CD4-positive, alpha-beta memory T cell (primary cell): ENCODE measurements around the gene MYF5. TPM values are rescaled to one million over a fixed set of nuclear protein-coding genes. Genes with fewer than 3 reads are reported as not detected.

Experiments used
- CTCF ChIA-PET: fragments of 350-600 bp; sonication (Branson Sonifier 250); formaldehyde crosslinking; loops from one replicate; lab custom pipeline; 2021; ENCODE audit warnings: inconsistent platforms; ENCODE audit not compliant: partially characterized antibody; lab: Charles Lee
- POLR2A ChIA-PET: fragments of 350-600 bp; sonication (Branson Sonifier 250); formaldehyde crosslinking; loops from one replicate; lab custom pipeline; 2021; ENCODE audit not compliant: partially characterized antibody; lab: Charles Lee
- DNase-seq, 5 donors: peaks; one replicate each; pipeline versions ENCODE4 v3.0.0 to v3.0.0-alpha.2; 2020 to 2022; ENCODE audit warnings: mixed read lengths in 1 of 5
- H3K27ac ChIP-seq: one replicate; pipeline ENCODE4 v1.7.0; 2013; ENCODE audit warnings: low read depth, low read length
- H3K27me3 ChIP-seq: 2 replicates; pipeline ENCODE4 v1.7.0; 2013; ENCODE audit warnings: mild to moderate bottlenecking, low read length, moderate library complexity; ENCODE audit not compliant: insufficient read depth
- H3K36me3 ChIP-seq: 2 replicates; pipeline ENCODE4 v1.7.0; 2013; ENCODE audit warnings: mild to moderate bottlenecking, low read length, moderate library complexity; ENCODE audit not compliant: insufficient read depth
- H3K4me1 ChIP-seq: 2 replicates; pipeline ENCODE4 v1.7.0; 2013; ENCODE audit warnings: mild to moderate bottlenecking, low read length, moderate library complexity; ENCODE audit not compliant: insufficient read depth
- H3K4me3 ChIP-seq, 2 donors: one replicate each; pipeline ENCODE4 v1.7.0; 2013; ENCODE audit warnings: low read length in 2 of 2, mild to moderate bottlenecking in 1 of 2
- H3K9me3 ChIP-seq, 2 donors: one replicate each; pipeline ENCODE4 v1.7.0; 2013; ENCODE audit warnings: low read length in 2 of 2, control low read depth in 1 of 2; ENCODE audit not compliant: control insufficient read depth in 1 of 2
- H3K27ac Mint-ChIP-seq, 7 donors: one replicate each; pipeline ENCODE4 v1.8.0; 2020 to 2021; ENCODE audit warnings: mixed read lengths in 7 of 7, mild to moderate bottlenecking in 6 of 7, inconsistent platforms in 3 of 7, moderate library complexity in 3 of 7
- H3K27me3 Mint-ChIP-seq, 2 donors: one replicate each; pipeline ENCODE4 v1.8.0; 2020 to 2021; ENCODE audit warnings: mixed read lengths in 2 of 2
- H3K36me3 Mint-ChIP-seq, 2 donors: one replicate each; pipeline ENCODE4 v1.8.0; 2020 to 2021; ENCODE audit warnings: mixed read lengths in 2 of 2, inconsistent platforms in 1 of 2, mild to moderate bottlenecking in 1 of 2
- H3K4me1 Mint-ChIP-seq, 4 donors: one replicate each; pipeline ENCODE4 v1.8.0; 2020 to 2021; ENCODE audit warnings: mixed read lengths in 4 of 4, mild to moderate bottlenecking in 1 of 4
- H3K4me3 Mint-ChIP-seq, 8 donors: one replicate each; pipeline ENCODE4 v1.8.0; 2020 to 2021; ENCODE audit warnings: mixed read lengths in 8 of 8, mild to moderate bottlenecking in 7 of 8, moderate library complexity in 6 of 8, inconsistent platforms in 3 of 8
- H3K9me3 Mint-ChIP-seq, 8 donors: one replicate each; pipeline ENCODE4 v1.8.0; 2020 to 2021; ENCODE audit warnings: mixed read lengths in 8 of 8, mild to moderate bottlenecking in 5 of 8, inconsistent platforms in 3 of 8, moderate library complexity in 1 of 8
- intact Hi-C: fragments of 100-400 bp; cut with micrococcal nuclease; formaldehyde crosslinking; loops from one replicate; pipeline ENCODE4 v1.15.1; 2023
- polyA plus RNA-seq, 2 donors: library from polyadenylated mRNA; unstranded; fragments of 300-500 nt; fragmentation: Illumina TruSeq; gene quantifications; one replicate each; pipeline ENCODE4 v1.2.3, GENCODE V29; 2021
- total RNA-seq, 2 experiments: library from RNA; stranded (reverse); gene quantifications; one replicate each; pipeline ENCODE4 v1.2.3, GENCODE V29; 2021

MYF5 gene
- total and polyA plus RNA-seq, 4 experiments from 2014 or later: not detected

DNA sequence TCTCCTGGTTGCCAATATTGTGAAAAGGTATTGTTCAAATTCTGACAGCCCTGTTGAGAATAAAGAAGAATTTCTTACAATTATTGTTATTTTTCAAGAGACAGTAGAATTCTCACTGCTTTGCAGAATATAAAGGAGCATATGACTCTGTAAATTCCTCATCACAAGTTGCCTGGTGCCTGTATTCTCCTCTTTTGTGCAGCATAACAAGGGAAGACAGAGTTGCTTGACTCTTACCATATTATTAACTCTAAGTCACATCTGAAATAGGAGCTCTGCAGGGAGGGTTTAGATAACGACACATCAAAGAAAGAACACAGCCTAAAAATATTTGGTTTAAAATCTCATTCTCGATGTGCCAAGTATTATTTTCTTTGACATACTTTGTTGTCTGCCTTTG lies 31.1 kb downstream of the MYF5 start:
- Mint-ChIP-seq H3K27me3 (no peaks in the 10 kb centered on the region), H3K36me3 (no peaks in the 10 kb centered on the region), H3K27ac (no peak overlapping the region), H3K4me3 (no peak overlapping the region), H3K9me3 (peaks cover 0 to 5% (median 3%) of the 10 kb centered on the region in 8 donors), H3K4me1 (no peaks in the 10 kb centered on the region)
- Histone ChIP-seq H3K4me1 (no peaks in the 10 kb centered on the region), H3K4me3 (no peak overlapping the region), H3K27ac (no peak overlapping the region), H3K27me3 (no peaks in the 10 kb centered on the region), H3K9me3 (no peaks in the 10 kb centered on the region), H3K36me3 (no peaks in the 10 kb centered on the region)
- CTCF ChIA-PET: no interaction called here
- intact Hi-C loops: no loop called here
- POLR2A ChIA-PET: no interaction called here
- no peak for DNase-seq

GRCh38 chr12:80749456-80749855 lies 32.7 kb downstream of the MYF5 start:
- Histone ChIP-seq H3K4me3 (no peak overlapping the region), H3K27me3 (no peaks in the 10 kb centered on the region), H3K36me3 (no peaks in the 10 kb centered on the region), H3K9me3 (no peaks in the 10 kb centered on the region), H3K27ac (no peak overlapping the region), H3K4me1 (no peaks in the 10 kb centered on the region)
- intact Hi-C loops: no loop called here
- Mint-ChIP-seq H3K27ac (no peak overlapping the region), H3K9me3 (peaks cover 0 to 6% (median 3%) of the 10 kb centered on the region in 8 donors), H3K4me1 (no peaks in the 10 kb centered on the region), H3K27me3 (no peaks in the 10 kb centered on the region), H3K36me3 (no peaks in the 10 kb centered on the region), H3K4me3 (no peak overlapping the region)
- DNase-seq: no peak
- CTCF ChIA-PET: no interaction called here
- POLR2A ChIA-PET: no interaction called here

DNA sequence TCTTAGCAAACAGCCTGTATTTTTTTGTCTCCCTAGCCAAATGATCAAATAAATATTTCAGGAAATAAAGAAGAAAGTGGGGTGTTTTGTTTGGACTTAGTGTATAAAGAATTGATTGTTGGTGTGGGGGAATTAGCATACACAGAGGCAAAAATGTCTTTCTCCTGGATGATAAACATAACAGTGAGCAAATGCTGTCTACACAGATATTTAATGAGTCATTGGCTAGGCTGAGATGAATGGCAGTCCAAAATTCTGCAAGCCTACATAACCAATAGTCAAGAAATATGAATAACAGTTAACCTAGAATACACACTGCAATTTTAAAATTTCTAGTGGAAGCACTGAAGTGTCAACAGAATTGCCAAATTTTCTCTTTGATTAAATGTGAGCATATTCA lies 35.8 kb downstream of the MYF5 start:
- H3K4me1 ChIP-seq: no peaks in the 10 kb centered on the region
- peaks cover 0 to 15% (median 5%) of the 10 kb centered on the region in 8 donors for H3K9me3 Mint-ChIP-seq
- intact Hi-C loops: no loop called here
- H3K27me3 Mint-ChIP-seq: no peaks in the 10 kb centered on the region
- ChIA-PET CTCF (no interaction called here), POLR2A (no interaction called here)
- no peaks in the 10 kb centered on the region for H3K9me3 ChIP-seq
- no peak overlapping the region for H3K4me3 ChIP-seq
- no peaks in the 10 kb centered on the region for H3K36me3 Mint-ChIP-seq
- no peak overlapping the region for H3K4me3 Mint-ChIP-seq
- H3K4me1 Mint-ChIP-seq: no peaks in the 10 kb centered on the region
- H3K27ac ChIP-seq: no peak overlapping the region
- H3K27me3 ChIP-seq: no peaks in the 10 kb centered on the region
- H3K27ac Mint-ChIP-seq: no peak overlapping the region
- DNase-seq: no peak
- H3K36me3 ChIP-seq: no peaks in the 10 kb centered on the region

DNA sequence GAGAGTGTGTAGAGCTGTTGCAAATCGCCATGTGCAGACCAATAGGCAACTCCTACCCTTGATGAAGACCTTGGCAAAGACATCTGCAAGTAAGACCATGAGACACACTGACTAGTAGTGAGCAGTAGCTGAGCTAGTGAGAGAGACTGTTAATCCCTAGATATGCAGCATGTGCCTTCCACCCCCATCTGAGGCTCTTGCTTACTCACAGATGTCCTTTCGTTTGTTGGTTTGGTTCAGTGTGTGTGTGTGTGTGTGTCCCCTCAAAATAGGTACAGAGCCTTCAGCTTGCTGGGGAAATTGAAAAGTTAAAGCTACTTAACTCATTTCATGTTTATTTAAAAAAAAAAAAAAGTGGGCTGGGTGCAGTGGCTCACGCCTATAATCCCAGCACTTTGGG lies 37.6 kb downstream of the MYF5 start:
- ChIA-PET CTCF (no interaction called here), POLR2A (no interaction called here)
- H3K27ac Mint-ChIP-seq: no peak overlapping the region
- H3K4me3 ChIP-seq: no peak overlapping the region
- H3K4me1 Mint-ChIP-seq: no peaks in the 10 kb centered on the region
- peaks cover 0 to 11% (median 5%) of the 10 kb centered on the region in 8 donors for H3K9me3 Mint-ChIP-seq
- DNase-seq: no peak
- H3K27ac ChIP-seq: no peak overlapping the region
- H3K36me3 Mint-ChIP-seq: no peaks in the 10 kb centered on the region
- intact Hi-C loops: no loop called here
- no peaks in the 10 kb centered on the region for H3K4me1 ChIP-seq
- H3K27me3 ChIP-seq: no peaks in the 10 kb centered on the region
- no peaks in the 10 kb centered on the region for H3K36me3 ChIP-seq
- no peaks in the 10 kb centered on the region for H3K9me3 ChIP-seq
- H3K27me3 Mint-ChIP-seq: no peaks in the 10 kb centered on the region
- H3K4me3 Mint-ChIP-seq: no peak overlapping the region

DNA sequence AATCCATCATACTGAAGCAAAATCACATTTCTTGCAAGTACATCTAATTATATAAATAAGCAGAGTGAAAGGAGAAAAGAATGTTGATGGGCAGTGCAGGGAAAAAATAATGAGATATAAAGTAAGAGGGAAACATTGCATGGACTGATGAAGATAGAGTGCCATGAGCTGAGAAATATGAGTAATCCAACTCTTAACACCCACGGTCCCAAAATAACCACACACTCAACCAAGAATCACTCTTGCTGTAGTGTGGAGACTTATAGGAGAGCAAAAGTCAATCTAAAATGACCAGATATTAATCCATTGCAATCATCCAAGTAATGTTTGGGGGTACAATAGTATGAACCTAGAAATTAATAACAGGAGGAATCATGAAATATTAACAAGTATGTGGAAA lies 40.2 kb downstream of the MYF5 start:
- CTCF ChIA-PET: no interaction called here
- Mint-ChIP-seq H3K27ac (no peak overlapping the region), H3K9me3 (peaks cover 0 to 11% (median 3%) of the 10 kb centered on the region in 8 donors)

DNA sequence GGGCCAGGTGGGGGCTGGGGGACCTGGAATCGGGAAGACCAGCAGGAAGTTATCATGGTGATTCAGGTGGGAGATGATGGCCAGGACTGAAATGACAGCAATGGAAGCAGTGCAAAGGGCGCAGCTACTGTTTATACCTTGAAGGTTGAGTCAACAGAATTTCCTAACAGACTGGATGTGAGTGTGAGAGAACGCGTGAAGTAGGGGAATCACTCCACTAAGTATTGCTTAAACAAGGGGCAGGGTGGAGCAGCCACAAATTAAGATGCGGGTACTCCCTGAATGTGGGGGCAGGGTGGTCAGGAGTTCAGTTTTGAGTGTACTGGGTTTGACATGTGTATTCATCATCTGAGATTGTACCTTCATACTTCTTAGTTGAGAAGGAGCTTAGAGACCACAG lies 45.1 kb downstream of the MYF5 start:
- no peak for DNase-seq
- Mint-ChIP-seq H3K4me1 (no peaks in the 10 kb centered on the region), H3K27ac (no peak overlapping the region), H3K27me3 (no peaks in the 10 kb centered on the region), H3K36me3 (no peaks in the 10 kb centered on the region), H3K9me3 (peaks cover 0 to 7% (median 0%) of the 10 kb centered on the region in 8 donors), H3K4me3 (no peak overlapping the region)
- POLR2A ChIA-PET: no interaction called here
- Histone ChIP-seq H3K4me1 (no peaks in the 10 kb centered on the region), H3K4me3 (no peak overlapping the region), H3K36me3 (no peaks in the 10 kb centered on the region), H3K27me3 (no peaks in the 10 kb centered on the region), H3K9me3 (no peaks in the 10 kb centered on the region), H3K27ac (no peak overlapping the region)
- intact Hi-C loops: no loop called here
- CTCF ChIA-PET: no interaction called here

More for the DNA sequence above, 40.2 kb downstream of the MYF5 start:
- Histone ChIP-seq H3K9me3 (no peaks in the 10 kb centered on the region), H3K27ac (no peak overlapping the region), H3K27me3 (no peaks in the 10 kb centered on the region), H3K36me3 (no peaks in the 10 kb centered on the region), H3K4me3 (no peak overlapping the region), H3K4me1 (no peaks in the 10 kb centered on the region)
- POLR2A ChIA-PET: no interaction called here
- intact Hi-C loops: no loop called here
- Mint-ChIP-seq H3K4me3 (no peak overlapping the region), H3K4me1 (no peaks in the 10 kb centered on the region), H3K27me3 (no peaks in the 10 kb centered on the region), H3K36me3 (no peaks in the 10 kb centered on the region)
- DNase-seq: no peak

GRCh38 chr12:80763874-80764273 lies 47.2 kb downstream of the MYF5 start:
- H3K9me3 Mint-ChIP-seq: peaks cover 0 to 7% (median under 1%) of the 10 kb centered on the region in 8 donors
- no peaks in the 10 kb centered on the region for H3K36me3 Mint-ChIP-seq
- intact Hi-C loops: no loop called here
- CTCF ChIA-PET: no interaction called here
- no peak for DNase-seq
- no peak overlapping the region for H3K4me3 Mint-ChIP-seq
- H3K4me1 Mint-ChIP-seq: no peaks in the 10 kb centered on the region
- Histone ChIP-seq H3K27me3 (no peaks in the 10 kb centered on the region), H3K4me3 (no peak overlapping the region), H3K36me3 (no peaks in the 10 kb centered on the region), H3K9me3 (no peaks in the 10 kb centered on the region), H3K4me1 (no peaks in the 10 kb centered on the region), H3K27ac (no peak overlapping the region)
- no peak overlapping the region for H3K27ac Mint-ChIP-seq
- POLR2A ChIA-PET: no interaction called here
- no peaks in the 10 kb centered on the region for H3K27me3 Mint-ChIP-seq

GRCh38 chr12:80766210-80766609 lies 49.5 kb downstream of the MYF5 start:
- Mint-ChIP-seq H3K36me3 (no peaks in the 10 kb centered on the region), H3K4me1 (no peaks in the 10 kb centered on the region), H3K4me3 (no peak overlapping the region), H3K27me3 (no peaks in the 10 kb centered on the region), H3K27ac (no peak overlapping the region), H3K9me3 (peaks cover 0 to 7% (median 4%) of the 10 kb centered on the region in 8 donors)
- CTCF ChIA-PET: no interaction called here
- no peak overlapping the region for H3K27ac ChIP-seq
- intact Hi-C loops: no loop called here
- DNase-seq: no peak
- POLR2A ChIA-PET: no interaction called here
- no peaks in the 10 kb centered on the region for H3K9me3 ChIP-seq
- no peaks in the 10 kb centered on the region for H3K4me1 ChIP-seq
- H3K36me3 ChIP-seq: no peaks in the 10 kb centered on the region
- no peak overlapping the region for H3K4me3 ChIP-seq
- no peaks in the 10 kb centered on the region for H3K27me3 ChIP-seq
